GM12874 (cell line): Measurements from ENCODE around the gene CIBAR2.
A peak's percentile ranks its signal among the peaks of the same experiment; 100 is the strongest.

ENCODE experiments used
- CTCF ChIP-seq: IDR thresholded peaks from 2 replicates; pipeline ENCODE4 v1.5.1; 2011; ENCODE audit warnings: low read depth, mild to moderate bottlenecking, control low read depth, low read length, moderate library complexity; ENCODE audit not compliant: insufficient read depth

The CIBAR2 gene

GRCh38 chr16:85124636-85125346 is 12.5 kb upstream of the CIBAR2 start:
- no peak for TF ChIP-seq CTCF

GRCh38 chr16:85123891-85124635 is 11.8 kb upstream of the CIBAR2 start:
- no peak for TF ChIP-seq CTCF

- no peak for TF ChIP-seq CTCF
Measured at GRCh38 chr16:85120006-85120340, 7.7 kb upstream of the CIBAR2 start.

- no peak for TF ChIP-seq CTCF
Measured at GRCh38 chr16:85117418-85117817, 5.1 kb upstream of the CIBAR2 start.

GRCh38 chr16:85114909-85115567 is 2.8 kb upstream of the CIBAR2 start:
- TF ChIP-seq CTCF, result peak; percentile 96

GRCh38 chr16:85113913-85114312 is 1.6 kb upstream of the CIBAR2 start:
- TF ChIP-seq CTCF, result no peak

GRCh38 chr16:85113168-85113733 is 979 bp upstream of the CIBAR2 start:
- no peak for TF ChIP-seq CTCF
